ACC112 (cell line): ENCODE measurements around the gene TAS1R3.

ENCODE experiments used
- H2AFZ ChIP-seq: fragments of 200-600 bp; sonication (generic); one replicate; pipeline ENCODE4 v1.6.0; 2017; ENCODE audit warnings: antibody characterized with exemption, low read length; ENCODE audit not compliant: unreplicated experiment
- H3K27ac ChIP-seq: fragments of 200-600 bp; sonication (generic); 2 replicates; pipeline ENCODE4 v1.5.1; 2014; ENCODE audit warnings: low read depth, mild to moderate bottlenecking, antibody characterized with exemption, low read length, moderate library complexity
- H3K27me3 ChIP-seq: fragments of 200-600 bp; sonication (generic); 2 replicates; pipeline ENCODE4 v1.6.1; 2014; ENCODE audit warnings: mild to moderate bottlenecking, antibody characterized with exemption, low read length, moderate library complexity, mixed read lengths; ENCODE audit not compliant: insufficient read depth
- H3K36me3 ChIP-seq: fragments of 200-600 bp; sonication (generic); 2 replicates; pipeline ENCODE4 v1.6.1; 2016; ENCODE audit warnings: mild to moderate bottlenecking, antibody characterized with exemption, low read length, moderate library complexity, mixed read lengths; ENCODE audit not compliant: insufficient read depth
- H3K4me1 ChIP-seq: fragments of 200-600 bp; sonication (generic); one replicate; pipeline ENCODE4 v1.6.1; 2016; ENCODE audit warnings: low read length, mixed read lengths; ENCODE audit not compliant: insufficient read depth, unreplicated experiment, control insufficient read depth
- H3K4me3 ChIP-seq: fragments of 200-600 bp; sonication (generic); 2 replicates; pipeline ENCODE4 v1.5.1; 2014; ENCODE audit warnings: mild to moderate bottlenecking, low read depth, low read length
- H3K79me2 ChIP-seq: fragments of 200-600 bp; sonication (generic); one replicate; pipeline ENCODE4 v1.6.0; 2016; ENCODE audit warnings: low read length; ENCODE audit not compliant: control insufficient read depth, unreplicated experiment, insufficient read depth

Gene TAS1R3

GRCh38 chr1:1326075-1326605 is 4.9 kb upstream of the TAS1R3 start:
- H3K4me1 ChIP-seq: peaks cover 28% of the 10 kb centered on the region
- H3K27ac ChIP-seq: no peak overlapping the region
- H3K79me2 ChIP-seq: peaks cover 43% of the 10 kb centered on the region
- H3K4me3 ChIP-seq: peak overlapping the region; percentile 95
- no peaks in the 10 kb centered on the region for H3K27me3 ChIP-seq
- no peak overlapping the region for H2AFZ ChIP-seq
- H3K36me3 ChIP-seq: no peaks in the 10 kb centered on the region

GRCh38 chr1:1327291-1327690 is 3.8 kb upstream of the TAS1R3 start:
- Histone ChIP-seq H3K36me3 (no peaks in the 10 kb centered on the region), H2AFZ (no peak overlapping the region), H3K27me3 (no peaks in the 10 kb centered on the region), H3K79me2 (peaks cover 31% of the 10 kb centered on the region), H3K4me1 (peaks cover 19% of the 10 kb centered on the region), H3K27ac (no peak overlapping the region), H3K4me3 (no peak overlapping the region)

- Histone ChIP-seq H3K36me3 (no peaks in the 10 kb centered on the region), H3K79me2 (peaks cover 24% of the 10 kb centered on the region), H2AFZ (no peak overlapping the region), H3K27ac (no peak overlapping the region), H3K4me1 (peaks cover 13% of the 10 kb centered on the region), H3K4me3 (no peak overlapping the region), H3K27me3 (no peaks in the 10 kb centered on the region)
Measured at GRCh38 chr1:1328254-1328653, 2.8 kb upstream of the TAS1R3 start.

GRCh38 chr1:1329304-1330210 is 1.5 kb upstream of the TAS1R3 start:
- Histone ChIP-seq H3K27me3 (no peaks in the 10 kb centered on the region), H3K4me1 (peaks cover 10% of the 10 kb centered on the region), H2AFZ (no peak overlapping the region), H3K27ac (no peak overlapping the region), H3K79me2 (peaks cover 15% of the 10 kb centered on the region), H3K36me3 (no peaks in the 10 kb centered on the region), H3K4me3 (no peak overlapping the region)

GRCh38 chr1:1330366-1331067 is 563 bp upstream of the TAS1R3 start:
- Histone ChIP-seq H3K4me3 (no peak overlapping the region), H3K27ac (no peak overlapping the region), H2AFZ (no peak overlapping the region), H3K79me2 (peaks cover 7% of the 10 kb centered on the region), H3K36me3 (no peaks in the 10 kb centered on the region), H3K27me3 (no peaks in the 10 kb centered on the region), H3K4me1 (peaks cover 9% of the 10 kb centered on the region)

GRCh38 chr1:1332031-1332755 is 1.1 kb downstream of the TAS1R3 start:
- H3K79me2 ChIP-seq: no peaks in the 10 kb centered on the region
- no peak overlapping the region for H3K4me3 ChIP-seq
- no peak overlapping the region for H3K27ac ChIP-seq
- H3K36me3 ChIP-seq: no peaks in the 10 kb centered on the region
- peaks cover 3% of the 10 kb centered on the region for H3K4me1 ChIP-seq
- no peak overlapping the region for H2AFZ ChIP-seq
- no peaks in the 10 kb centered on the region for H3K27me3 ChIP-seq

- peaks cover 3% of the 10 kb centered on the region for H3K4me1 ChIP-seq
- H3K27ac ChIP-seq: no peak overlapping the region
- H3K79me2 ChIP-seq: no peaks in the 10 kb centered on the region
- no peaks in the 10 kb centered on the region for H3K27me3 ChIP-seq
- H3K36me3 ChIP-seq: peaks cover 2% of the 10 kb centered on the region; the same call in 1 of the 2 replicates
- H3K4me3 ChIP-seq: no peak overlapping the region
- H2AFZ ChIP-seq: no peak overlapping the region
Measured at GRCh38 chr1:1332774-1333480, 1.8 kb downstream of the TAS1R3 start.

GRCh38 chr1:1333551-1334241 is 2.6 kb downstream of the TAS1R3 start:
- no peak overlapping the region for H3K27ac ChIP-seq
- H3K4me3 ChIP-seq: no peak overlapping the region
- H3K27me3 ChIP-seq: no peaks in the 10 kb centered on the region
- H3K36me3 ChIP-seq: peaks cover 3% of the 10 kb centered on the region; the same call in 1 of the 2 replicates
- H3K79me2 ChIP-seq: no peaks in the 10 kb centered on the region
- H2AFZ ChIP-seq: no peak overlapping the region
- H3K4me1 ChIP-seq: peaks cover 3% of the 10 kb centered on the region

- Histone ChIP-seq H3K79me2 (no peaks in the 10 kb centered on the region), H2AFZ (no peak overlapping the region), H3K4me3 (no peak overlapping the region), H3K27me3 (no peaks in the 10 kb centered on the region), H3K36me3 (peaks cover 3% of the 10 kb centered on the region; the same call in 1 of the 2 replicates), H3K27ac (no peak overlapping the region), H3K4me1 (peaks cover 3% of the 10 kb centered on the region)
Measured at GRCh38 chr1:1334835-1335234, 3.8 kb downstream of the TAS1R3 start.
